ENCODE data around the gene APEH.

The APEH gene

DNA sequence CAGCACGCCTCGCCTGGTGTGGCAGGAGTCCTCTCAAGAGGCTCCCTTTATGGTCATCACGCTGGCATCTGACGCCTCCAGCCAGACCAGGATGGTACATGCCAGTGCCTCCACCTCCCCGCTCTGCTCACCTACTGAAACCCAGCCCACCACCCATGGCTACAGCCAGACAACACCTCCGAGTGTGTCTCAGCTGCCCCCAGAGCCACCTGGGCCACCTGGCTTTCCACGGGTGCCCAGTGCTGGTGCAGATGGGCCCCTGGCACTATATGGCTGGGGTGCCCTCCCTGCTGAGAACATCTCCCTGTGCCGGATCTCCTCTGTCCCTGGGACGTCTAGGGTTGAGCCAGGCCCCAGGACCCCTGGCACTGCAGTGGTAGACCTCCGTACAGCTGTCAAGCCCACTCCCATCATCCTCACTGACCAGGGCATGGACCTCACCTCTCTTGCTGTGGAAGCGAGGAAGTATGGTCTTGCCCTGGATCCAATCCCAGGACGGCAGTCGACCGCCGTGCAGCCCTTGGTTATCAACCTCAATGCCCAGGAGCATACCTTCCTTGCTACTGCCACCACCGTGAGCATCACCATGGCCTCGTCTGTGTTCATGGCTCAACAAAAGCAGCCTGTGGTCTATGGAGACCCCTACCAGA, 19.9 kb upstream of the APEH start:
- Histone ChIP-seq H3K27me3 (no peaks in the 10 kb centered on the region; a peak in 3 of 22 replicates), H3K4me2 (peak overlapping the region in 9 of 11 experiments; percentile 7 to 85 (median 77); a peak in 17 of 22 replicates), H3K4me3 (no peak overlapping the region), H3K4me1 (peaks cover 16 to 84% (median 70%) of the 10 kb centered on the region in 10 experiments), H3K27ac (peak overlapping the region in 3 of 11 experiments; percentile 58 to 80 (median 61); a peak in 4 of 22 replicates), H3K9me3 (replicated peaks in 1 of 11) (peaks cover 0 to 15% (median 0%) of the 10 kb centered on the region in 11 experiments; a peak in 7 of 22 replicates), H4K20me1 (peaks cover 0 to 25% (median 0%) of the 10 kb centered on the region in 11 experiments; a peak in 5 of 22 replicates), H3K36me3 (no peaks in the 10 kb centered on the region), H3K9ac (no peak overlapping the region)
- no peak for TF ChIP-seq Cebpa-rat (IDR thresholded peaks at IDR 0.05)

DNA sequence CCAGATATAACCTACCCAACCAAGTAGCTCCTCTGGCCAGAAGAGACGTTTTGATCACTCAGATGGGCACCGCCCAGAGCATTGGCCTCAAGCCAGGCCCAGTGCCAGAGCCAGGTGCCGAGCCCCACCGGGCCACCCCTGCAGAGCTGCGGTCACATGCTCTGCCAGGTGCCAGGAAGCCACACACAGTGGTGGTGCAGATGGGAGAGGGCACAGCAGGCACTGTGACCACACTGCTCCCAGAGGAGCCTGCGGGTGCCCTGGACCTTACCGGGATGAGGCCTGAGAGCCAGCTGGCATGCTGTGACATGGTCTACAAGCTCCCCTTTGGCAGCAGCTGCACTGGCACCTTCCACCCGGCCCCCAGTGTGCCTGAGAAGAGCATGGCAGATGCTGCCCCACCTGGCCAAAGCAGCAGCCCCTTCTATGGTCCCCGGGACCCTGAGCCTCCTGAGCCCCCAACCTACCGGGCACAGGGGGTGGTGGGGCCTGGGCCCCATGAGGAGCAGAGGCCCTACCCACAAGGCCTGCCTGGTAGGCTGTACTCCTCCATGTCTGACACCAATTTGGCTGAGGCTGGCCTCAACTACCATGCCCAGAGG, 19.1 kb upstream of the APEH start:
- Histone ChIP-seq H3K4me2 (peak overlapping the region in 10 of 11 experiments; percentile 7 to 85 (median 76); a peak in 19 of 22 replicates), H3K36me3 (no peaks in the 10 kb centered on the region), H3K4me1 (peaks cover 18 to 86% (median 73%) of the 10 kb centered on the region in 10 experiments), H3K4me3 (no peak overlapping the region), H3K27ac (peak overlapping the region in 6 of 11 experiments; percentile 36 to 80 (median 58); a peak in 10 of 22 replicates), H3K9me3 (replicated peaks in 1 of 11) (peaks cover 0 to 15% (median 0%) of the 10 kb centered on the region in 11 experiments; a peak in 7 of 22 replicates), H4K20me1 (peaks cover 0 to 25% (median 0%) of the 10 kb centered on the region in 11 experiments; a peak in 5 of 22 replicates), H3K27me3 (no peaks in the 10 kb centered on the region; a peak in 3 of 22 replicates), H3K9ac (peak overlapping the region in 1 of 11 experiments; percentile 49; a peak in 1 of 22 replicates)
- no peak for TF ChIP-seq Cebpa-rat (IDR thresholded peaks at IDR 0.05)

DNA sequence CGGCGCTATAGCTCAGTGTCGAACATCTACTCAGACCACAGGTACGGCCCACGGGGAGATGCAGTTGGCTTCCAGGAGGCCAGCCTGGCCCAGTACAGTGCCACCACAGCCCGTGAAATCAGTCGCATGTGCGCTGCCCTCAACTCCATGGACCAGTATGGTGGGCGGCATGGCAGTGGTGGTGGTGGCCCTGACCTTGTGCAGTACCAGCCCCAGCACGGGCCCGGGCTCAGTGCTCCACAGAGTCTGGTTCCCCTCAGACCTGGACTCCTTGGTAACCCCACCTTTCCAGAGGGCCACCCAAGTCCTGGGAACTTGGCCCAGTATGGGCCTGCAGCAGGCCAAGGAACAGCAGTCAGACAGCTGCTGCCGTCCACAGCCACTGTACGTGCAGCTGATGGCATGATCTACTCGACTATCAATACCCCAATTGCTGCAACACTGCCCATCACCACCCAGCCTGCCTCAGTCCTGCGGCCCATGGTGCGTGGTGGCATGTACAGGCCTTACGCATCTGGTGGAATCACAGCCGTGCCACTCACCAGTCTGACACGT, 18.3 kb upstream of the APEH start:
- H3K4me1 ChIP-seq, result peaks cover 22 to 86% (median 80%) of the 10 kb centered on the region in 10 experiments

DNA sequence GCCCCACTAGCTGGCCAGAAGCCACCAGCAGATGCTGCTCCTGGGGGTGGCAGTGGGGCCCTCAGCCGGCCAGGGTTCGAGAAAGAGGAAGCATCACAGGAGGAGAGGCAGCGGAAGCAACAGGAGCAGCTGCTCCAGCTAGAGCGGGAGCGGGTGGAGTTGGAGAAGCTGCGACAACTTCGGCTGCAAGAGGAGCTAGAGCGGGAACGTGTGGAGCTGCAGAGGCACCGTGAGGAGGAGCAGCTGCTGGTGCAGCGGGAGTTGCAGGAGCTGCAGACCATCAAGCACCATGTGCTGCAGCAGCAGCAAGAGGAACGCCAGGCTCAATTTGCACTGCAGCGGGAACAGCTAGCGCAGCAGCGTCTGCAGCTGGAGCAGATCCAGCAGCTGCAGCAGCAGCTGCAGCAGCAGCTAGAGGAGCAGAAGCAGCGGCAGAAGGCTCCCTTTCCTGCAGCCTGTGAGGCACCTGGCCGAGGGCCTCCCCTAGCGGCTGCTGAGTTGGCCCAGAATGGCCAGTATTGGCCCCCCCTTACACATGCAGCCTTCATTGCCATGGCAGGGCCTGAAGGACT, 17.5 kb upstream of the APEH start:
- H3K9me3 ChIP-seq (replicated peaks in 1 of 11), result peaks cover 0 to 15% (median 0%) of the 10 kb centered on the region in 11 experiments; a peak in 7 of 22 replicates
- no peak for TF ChIP-seq Cebpa-rat (IDR thresholded peaks at IDR 0.05)

More for the DNA sequence above, 18.3 kb upstream of the APEH start:
- no peak for TF ChIP-seq Cebpa-rat (IDR thresholded peaks at IDR 0.05)
- Histone ChIP-seq H4K20me1 (peaks cover 0 to 25% (median 0%) of the 10 kb centered on the region in 11 experiments; a peak in 5 of 22 replicates), H3K4me2 (peak overlapping the region; percentile 49 to 85 (median 75); a peak in 19 of 22 replicates), H3K27ac (peak overlapping the region in 6 of 11 experiments; percentile 36 to 80 (median 58); a peak in 8 of 22 replicates), H3K9me3 (replicated peaks in 1 of 11) (peaks cover 0 to 15% (median 0%) of the 10 kb centered on the region in 11 experiments; a peak in 7 of 22 replicates), H3K36me3 (no peaks in the 10 kb centered on the region), H3K4me3 (no peak overlapping the region), H3K9ac (no peak overlapping the region), H3K27me3 (no peaks in the 10 kb centered on the region; a peak in 3 of 22 replicates)

DNA sequence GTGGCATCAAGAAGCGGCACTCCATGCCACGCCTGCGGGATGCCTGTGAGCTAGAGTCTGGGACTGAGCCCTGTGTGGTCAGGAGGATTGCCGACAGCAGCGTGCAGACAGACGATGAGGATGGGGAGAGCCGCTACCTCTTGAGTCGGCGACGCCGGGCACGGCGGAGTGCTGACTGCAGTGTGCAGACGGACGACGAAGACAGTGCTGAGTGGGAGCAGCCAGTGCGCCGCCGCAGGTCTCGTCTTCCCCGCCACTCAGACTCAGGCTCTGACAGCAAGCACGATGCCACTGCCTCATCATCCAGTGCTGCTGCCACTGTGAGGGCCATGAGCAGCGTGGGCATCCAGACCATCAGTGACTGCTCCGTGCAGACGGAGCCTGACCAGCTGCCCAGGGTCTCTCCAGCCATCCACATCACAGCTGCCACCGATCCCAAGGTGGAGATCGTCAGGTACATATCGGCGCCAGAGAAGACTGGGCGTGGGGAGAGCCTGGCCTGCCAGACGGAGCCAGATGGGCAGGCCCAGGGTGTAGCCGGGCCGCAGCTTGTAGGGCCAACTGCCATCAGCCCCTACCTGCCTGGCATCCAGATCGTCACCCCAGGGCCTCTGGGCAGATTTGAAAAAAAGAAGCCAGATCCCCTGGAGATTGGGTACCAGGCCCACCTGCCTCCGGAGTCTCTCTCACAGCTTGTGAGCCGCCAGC, 16.8 kb upstream of the APEH start:
- H3K27me3 ChIP-seq, result no peaks in the 10 kb centered on the region; a peak in 3 of 22 replicates
- no peak overlapping the region for H3K4me3 ChIP-seq
- H3K9ac ChIP-seq, result 0 out of 22 replicates have a peak overlapping the region, but pooled peaks of 2 of the 11 experiments have one; percentile 38 to 44
- no peaks in the 10 kb centered on the region for H3K36me3 ChIP-seq
- H3K9me3 ChIP-seq (replicated peaks in 1 of 11), result peaks cover 0 to 15% (median 0%) of the 10 kb centered on the region in 11 experiments; a peak in 7 of 22 replicates
- TF ChIP-seq Cebpa-rat (IDR thresholded peaks at IDR 0.05), result no peak
- peak overlapping the region; percentile 49 to 85 (median 75) for H3K4me2 ChIP-seq
- H4K20me1 ChIP-seq, result peaks cover 0 to 25% (median 0%) of the 10 kb centered on the region in 11 experiments; a peak in 5 of 22 replicates
- H3K4me1 ChIP-seq, result peaks cover 22 to 94% (median 84%) of the 10 kb centered on the region in 10 experiments
- H3K27ac ChIP-seq, result no peak overlapping the region

More for the DNA sequence above, 17.5 kb upstream of the APEH start:
- peak overlapping the region in 1 of 11 experiments; percentile 80; a peak in 1 of 22 replicates for H3K27ac ChIP-seq
- peak overlapping the region; percentile 49 to 85 (median 75) for H3K4me2 ChIP-seq
- no peak overlapping the region for H3K4me3 ChIP-seq
- H4K20me1 ChIP-seq, result peaks cover 0 to 25% (median 0%) of the 10 kb centered on the region in 11 experiments; a peak in 5 of 22 replicates
- peaks cover 22 to 88% (median 80%) of the 10 kb centered on the region in 10 experiments for H3K4me1 ChIP-seq
- no peaks in the 10 kb centered on the region; a peak in 3 of 22 replicates for H3K27me3 ChIP-seq
- no peaks in the 10 kb centered on the region for H3K36me3 ChIP-seq
- no peak overlapping the region for H3K9ac ChIP-seq

DNA sequence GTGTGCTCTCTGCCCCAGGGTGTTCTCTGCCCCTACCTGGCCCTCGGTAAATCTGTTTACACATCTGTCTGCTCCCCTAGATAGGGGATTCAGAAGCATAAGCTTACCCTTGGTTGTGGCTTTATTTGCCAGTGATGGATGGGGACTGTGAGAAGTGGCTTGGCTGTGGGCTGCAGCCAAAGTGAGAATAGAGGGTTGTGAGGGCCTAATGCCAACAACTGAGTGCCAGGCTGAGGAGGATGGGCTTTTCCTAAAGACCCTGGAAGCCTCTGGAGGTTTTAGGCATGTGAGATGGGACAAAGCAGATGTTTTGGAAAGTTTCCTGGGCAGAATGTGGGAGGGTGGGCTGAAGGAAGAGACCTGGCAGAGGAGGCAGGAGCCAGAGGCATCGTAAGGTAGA, 15.4 kb upstream of the APEH start:
- no peaks in the 10 kb centered on the region; a peak in 3 of 22 replicates for H3K27me3 ChIP-seq
- peaks cover 26 to 91% (median 79%) of the 10 kb centered on the region in 10 experiments for H3K4me1 ChIP-seq
- TF ChIP-seq Cebpa-rat (IDR thresholded peaks at IDR 0.05), result no peak
- no peak overlapping the region for H3K27ac ChIP-seq
- peaks cover 0 to 15% (median 0%) of the 10 kb centered on the region in 11 experiments; a peak in 7 of 22 replicates for H3K9me3 ChIP-seq (replicated peaks in 1 of 11)
- H3K4me3 ChIP-seq, result no peak overlapping the region
- no peaks in the 10 kb centered on the region for H3K36me3 ChIP-seq
- peak overlapping the region in 1 of 11 experiments; percentile 44; a peak in 1 of 22 replicates for H3K9ac ChIP-seq
- peak overlapping the region in 6 of 11 experiments; percentile 66 to 85 (median 82); a peak in 12 of 22 replicates for H3K4me2 ChIP-seq
- peaks cover 0 to 18% (median 0%) of the 10 kb centered on the region in 11 experiments; a peak in 3 of 22 replicates for H4K20me1 ChIP-seq

DNA sequence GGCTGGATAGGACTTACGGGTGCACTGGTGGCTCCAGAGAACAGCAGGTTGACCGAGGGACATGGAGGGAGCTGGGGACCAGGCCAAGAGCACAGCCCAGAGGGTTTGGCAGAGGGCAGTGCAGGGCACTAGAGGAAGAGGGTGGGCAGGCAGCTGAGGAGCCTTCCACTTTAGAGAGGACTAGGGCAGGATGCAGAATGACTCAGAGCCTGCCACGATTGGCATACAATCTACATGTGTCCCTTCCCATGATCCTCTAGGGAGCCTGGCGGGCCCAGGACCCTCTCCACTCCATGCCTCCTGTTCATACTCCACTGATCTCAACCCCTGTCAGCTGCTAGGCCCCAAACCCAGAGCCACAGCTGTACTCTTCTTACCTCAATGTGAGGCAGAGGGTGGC, 14.4 kb upstream of the APEH start:
- peak overlapping the region in 10 of 11 experiments; percentile 8 to 85 (median 65); a peak in 19 of 22 replicates for H3K4me2 ChIP-seq
- H3K27ac ChIP-seq, result peak overlapping the region in 3 of 11 experiments; percentile 18 to 67 (median 40); a peak in 5 of 22 replicates
- no peak overlapping the region for H3K9ac ChIP-seq
- no peaks in the 10 kb centered on the region for H3K36me3 ChIP-seq
- H3K27me3 ChIP-seq, result no peaks in the 10 kb centered on the region; a peak in 2 of 22 replicates
- peaks cover 30 to 81% (median 69%) of the 10 kb centered on the region in 10 experiments for H3K4me1 ChIP-seq
- no peak overlapping the region for H3K4me3 ChIP-seq
- no peak for TF ChIP-seq Cebpa-rat (IDR thresholded peaks at IDR 0.05)
- H4K20me1 ChIP-seq, result peaks cover 0 to 15% (median 0%) of the 10 kb centered on the region in 11 experiments; a peak in 3 of 22 replicates
- peaks cover 0 to 15% (median 0%) of the 10 kb centered on the region in 11 experiments; a peak in 7 of 22 replicates for H3K9me3 ChIP-seq (replicated peaks in 1 of 11)
